Adrenal gland (tissue), 5 donors: Measurements from ENCODE around the gene CCSER1.

ENCODE experiments used
- POLR2A ChIP-seq, 2 donors: fragments of 450-650 bp; IDR thresholded peaks; one replicate each; pipeline ENCODE4 v1.6.1; 2017; ENCODE audit warnings: antibody characterized with exemption in 2 of 2, mild to moderate bottlenecking in 2 of 2, moderate library complexity in 1 of 2
- TF ChIP-seq, protein P1 (sequence below), 6 experiments: fragments of 450-650 bp in 4 of 6; fragments of 200-600 bp in 2 of 6; sonication (generic) in 1 of 6; IDR thresholded peaks; 1 replicate in 5 of 6; 2 replicates in 1 of 6; pipeline versions ENCODE4 v1.5.1 to v1.8.0; 2016 to 2021; ENCODE audit warnings: antibody characterized with exemption in 6 of 6, mild to moderate bottlenecking in 2 of 6, moderate library complexity in 1 of 6
- donor health status: DM: no; HTN: no; CAD: no.

DNA sequence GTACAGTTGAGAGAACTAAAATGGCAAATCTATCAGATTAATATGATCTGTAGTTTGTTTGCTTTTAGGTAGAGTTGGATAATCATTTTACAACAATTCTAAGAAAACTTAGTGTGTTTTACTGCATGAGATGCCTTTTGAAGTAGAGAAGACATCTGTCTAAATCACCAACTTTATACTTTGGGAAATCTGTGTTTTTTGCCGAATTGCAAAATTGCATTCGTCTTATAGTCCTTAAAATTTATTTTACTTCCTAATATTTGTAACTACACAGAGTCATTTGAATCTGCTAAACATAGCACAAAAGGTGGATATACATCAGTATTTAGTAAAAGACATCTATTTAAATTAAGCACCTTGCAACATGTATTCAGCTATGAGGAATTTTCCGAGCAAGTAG lies 100.0 kb downstream of the CCSER1 start:
- TF ChIP-seq, protein P1, sequence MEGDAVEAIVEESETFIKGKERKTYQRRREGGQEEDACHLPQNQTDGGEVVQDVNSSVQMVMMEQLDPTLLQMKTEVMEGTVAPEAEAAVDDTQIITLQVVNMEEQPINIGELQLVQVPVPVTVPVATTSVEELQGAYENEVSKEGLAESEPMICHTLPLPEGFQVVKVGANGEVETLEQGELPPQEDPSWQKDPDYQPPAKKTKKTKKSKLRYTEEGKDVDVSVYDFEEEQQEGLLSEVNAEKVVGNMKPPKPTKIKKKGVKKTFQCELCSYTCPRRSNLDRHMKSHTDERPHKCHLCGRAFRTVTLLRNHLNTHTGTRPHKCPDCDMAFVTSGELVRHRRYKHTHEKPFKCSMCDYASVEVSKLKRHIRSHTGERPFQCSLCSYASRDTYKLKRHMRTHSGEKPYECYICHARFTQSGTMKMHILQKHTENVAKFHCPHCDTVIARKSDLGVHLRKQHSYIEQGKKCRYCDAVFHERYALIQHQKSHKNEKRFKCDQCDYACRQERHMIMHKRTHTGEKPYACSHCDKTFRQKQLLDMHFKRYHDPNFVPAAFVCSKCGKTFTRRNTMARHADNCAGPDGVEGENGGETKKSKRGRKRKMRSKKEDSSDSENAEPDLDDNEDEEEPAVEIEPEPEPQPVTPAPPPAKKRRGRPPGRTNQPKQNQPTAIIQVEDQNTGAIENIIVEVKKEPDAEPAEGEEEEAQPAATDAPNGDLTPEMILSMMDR (IDR thresholded peaks at IDR 0.05), result no peak
- TF ChIP-seq POLR2A (IDR thresholded peaks at IDR 0.05), result no peak
